ENCODE data around the gene WWOX. TPM values are rescaled to one million over a fixed set of nuclear protein-coding genes. Genes with fewer than 3 reads are reported as not detected.

The WWOX gene
- total RNA-seq, 2 donors from 2014 or later: 30.0 to 35.4 TPM

- H3K9ac ChIP-seq (ENCODE audit: extremely low read depth, low read length, poor library complexity, severe bottlenecking): no peak overlapping the region
- H3K27ac Mint-ChIP-seq: no peak overlapping the region
- no peak overlapping the region for H3K27ac ChIP-seq (ENCODE audit: low read depth, low read length)
- peaks cover 12% of the 10 kb centered on the region for H3K9me3 ChIP-seq (ENCODE audit: control insufficient read depth, low read length)
- WGBS, 2 experiments (ENCODE audit: insufficient coverage in 1 of 2, insufficient read length in 1 of 2): 100% methylated on average over 1 of the region's 2 CpGs
- peaks cover 17% of the 10 kb centered on the region for H3K9me3 Mint-ChIP-seq
- H3K4me3 ChIP-seq (ENCODE audit: low read length): no peak overlapping the region
- TF ChIP-seq CTCF (conservative IDR thresholded peaks at IDR 0.05): no peak
- H3K36me3 Mint-ChIP-seq (ENCODE audit: low read depth): no peaks in the 10 kb centered on the region
- H3K4me3 Mint-ChIP-seq: no peak overlapping the region
- H3K36me3 ChIP-seq (ENCODE audit: control insufficient read depth, insufficient read depth, low read length): no peaks in the 10 kb centered on the region
- no peaks in the 10 kb centered on the region for H3K4me1 ChIP-seq (ENCODE audit: control insufficient read depth, insufficient read depth, low read length)
- H3K27me3 Mint-ChIP-seq (ENCODE audit: insufficient read depth): no peaks in the 10 kb centered on the region
- no peak for DNase-seq
- no peaks in the 10 kb centered on the region for H3K4me1 Mint-ChIP-seq
- no peaks in the 10 kb centered on the region for H3K27me3 ChIP-seq (ENCODE audit: control insufficient read depth, insufficient read depth, low read length, poor library complexity, severe bottlenecking)
Measured at GRCh38 chr16:78623796-78624195, 524.3 kb downstream of the WWOX start.

DNA sequence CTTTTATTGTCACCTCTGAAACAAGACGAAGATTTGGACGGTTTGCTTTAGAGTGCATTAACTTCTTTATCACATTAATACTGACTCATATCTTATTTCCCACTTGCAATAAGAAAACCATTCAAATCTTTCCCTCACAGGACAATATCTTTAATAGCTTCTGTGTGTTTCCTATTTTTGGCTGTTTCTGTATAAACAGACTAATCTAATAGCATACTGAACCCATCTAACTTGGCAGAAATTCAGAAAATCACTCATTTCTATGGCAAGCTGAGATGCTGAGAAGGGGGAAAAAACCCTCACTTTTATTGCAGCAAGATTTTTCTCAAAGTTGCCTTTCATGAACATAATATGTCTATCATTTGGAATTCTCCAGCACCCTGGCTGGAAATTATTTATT lies 524.9 kb downstream of the WWOX start:
- Histone ChIP-seq H3K4me3 (ENCODE audit: low read length) (no peak overlapping the region), H3K9ac (ENCODE audit: extremely low read depth, low read length, poor library complexity, severe bottlenecking) (no peak overlapping the region), H3K4me1 (ENCODE audit: control insufficient read depth, insufficient read depth, low read length) (no peaks in the 10 kb centered on the region), H3K36me3 (ENCODE audit: control insufficient read depth, insufficient read depth, low read length) (no peaks in the 10 kb centered on the region), H3K27ac (ENCODE audit: low read depth, low read length) (no peak overlapping the region), H3K9me3 (ENCODE audit: control insufficient read depth, low read length) (peaks cover 16% of the 10 kb centered on the region), H3K27me3 (ENCODE audit: control insufficient read depth, insufficient read depth, low read length, poor library complexity, severe bottlenecking) (no peaks in the 10 kb centered on the region)
- Mint-ChIP-seq H3K4me1 (no peaks in the 10 kb centered on the region), H3K4me3 (no peak overlapping the region), H3K27me3 (ENCODE audit: insufficient read depth) (no peaks in the 10 kb centered on the region), H3K36me3 (ENCODE audit: low read depth) (peaks cover 3% of the 10 kb centered on the region), H3K27ac (no peak overlapping the region), H3K9me3 (peaks cover 20% of the 10 kb centered on the region)
- no peak for TF ChIP-seq CTCF (conservative IDR thresholded peaks at IDR 0.05)
- no peak for DNase-seq
- 93 to 97% methylated on average over 2 of the region's 2 CpGs for WGBS, 2 experiments (ENCODE audit: insufficient coverage in 1 of 2, insufficient read length in 1 of 2)

DNA sequence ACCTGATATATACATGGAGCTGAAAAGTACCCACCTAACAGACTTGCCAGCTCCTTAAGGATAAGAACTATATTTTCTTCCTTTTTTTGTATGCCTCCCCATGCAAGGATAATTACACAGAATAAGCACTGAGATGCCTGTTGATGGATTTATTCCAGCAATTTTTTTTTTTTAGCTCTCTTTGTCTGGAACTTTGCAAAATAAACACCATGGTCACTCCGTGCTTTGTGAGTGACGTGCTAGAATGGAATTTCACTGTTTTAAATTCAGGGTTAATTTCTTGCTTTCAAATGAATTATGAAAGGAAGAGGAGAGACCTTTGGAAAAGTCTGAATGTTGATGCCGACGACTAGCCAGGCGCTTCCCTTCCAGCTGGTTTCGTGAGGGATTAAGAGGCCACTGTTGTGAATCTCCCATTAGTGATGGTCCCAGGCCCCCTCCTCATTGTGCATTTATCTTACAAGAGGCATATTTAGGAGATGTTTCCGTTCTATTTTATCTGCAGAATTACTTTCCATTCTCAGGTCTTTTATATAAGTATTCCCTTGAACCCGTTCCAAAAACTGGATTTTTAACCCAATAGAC lies 529.1 kb downstream of the WWOX start:
- 84 to 88% methylated on average over 6 to 8 of the region's 8 CpGs for WGBS, 2 experiments (ENCODE audit: insufficient coverage in 1 of 2, insufficient read length in 1 of 2)
- Mint-ChIP-seq H3K27me3 (ENCODE audit: insufficient read depth) (no peaks in the 10 kb centered on the region), H3K4me3 (no peak overlapping the region), H3K9me3 (peaks cover 27% of the 10 kb centered on the region), H3K36me3 (ENCODE audit: low read depth) (peaks cover 8% of the 10 kb centered on the region), H3K27ac (no peak overlapping the region), H3K4me1 (no peaks in the 10 kb centered on the region)
- Histone ChIP-seq H3K27me3 (ENCODE audit: control insufficient read depth, insufficient read depth, low read length, poor library complexity, severe bottlenecking) (no peaks in the 10 kb centered on the region), H3K9me3 (ENCODE audit: control insufficient read depth, low read length) (peaks cover 20% of the 10 kb centered on the region), H3K27ac (ENCODE audit: low read depth, low read length) (no peak overlapping the region), H3K9ac (ENCODE audit: extremely low read depth, low read length, poor library complexity, severe bottlenecking) (no peak overlapping the region), H3K4me3 (ENCODE audit: low read length) (no peak overlapping the region), H3K36me3 (ENCODE audit: control insufficient read depth, insufficient read depth, low read length) (no peaks in the 10 kb centered on the region), H3K4me1 (ENCODE audit: control insufficient read depth, insufficient read depth, low read length) (no peaks in the 10 kb centered on the region)
- DNase-seq: no peak
- TF ChIP-seq CTCF (conservative IDR thresholded peaks at IDR 0.05): no peak

Data from endodermal cell (in vitro differentiated cells).